HEK293T (cell line): ENCODE measurements around the gene NKG7.

Experiments used
- CTCF ChIA-PET: fragments of 350-600 bp; formaldehyde crosslinking; extraction: SDS; loops from one replicate; lab custom pipeline; 2021; ENCODE audit warnings: antibody characterized with exemption, inconsistent platforms; lab: Yijun Ruan, JAX
- POLR2A ChIA-PET: fragments of 350-600 bp; formaldehyde crosslinking; extraction: SDS; loops from one replicate; lab custom pipeline; 2020; ENCODE audit warnings: antibody characterized with exemption, inconsistent platforms; lab: Yijun Ruan, JAX
- DNase-seq: peaks from one replicate; pipeline ENCODE4 v3.0.0; 2012; ENCODE audit warnings: mixed read lengths; ENCODE audit errors: extremely low spot score
- ARNT ChIP-seq: fragments of 450-650 bp; IDR thresholded peaks from 2 replicates; pipeline ENCODE4 v1.6.1; 2017; ENCODE audit warnings: mild to moderate bottlenecking
- BHLHE40 ChIP-seq: fragments of 450-650 bp; IDR thresholded peaks from 2 replicates; pipeline ENCODE4 v1.6.1; 2016; ENCODE audit warnings: mild to moderate bottlenecking, moderate library complexity, borderline replicate concordance
- CTBP1 ChIP-seq: fragments of 450-650 bp; IDR thresholded peaks from 2 replicates; pipeline ENCODE4 v1.6.1; 2016; ENCODE audit warnings: borderline replicate concordance
- ELF4 ChIP-seq: fragments of 450-650 bp; IDR thresholded peaks from 2 replicates; pipeline ENCODE4 v1.6.1; 2017; ENCODE audit warnings: antibody characterized with exemption
- FOXA1 ChIP-seq: fragments of 450-650 bp; IDR thresholded peaks from 2 replicates; pipeline ENCODE4 v1.6.1; 2016; ENCODE audit warnings: mild to moderate bottlenecking
- FOXK2 ChIP-seq: fragments of 450-650 bp; IDR thresholded peaks from 2 replicates; pipeline ENCODE4 v1.6.1; 2016; ENCODE audit warnings: mild to moderate bottlenecking
- FOXM1 ChIP-seq: fragments of 450-650 bp; IDR thresholded peaks from 2 replicates; pipeline ENCODE4 v1.6.1; 2017; ENCODE audit warnings: mild to moderate bottlenecking, borderline replicate concordance
- HDGF ChIP-seq: fragments of 450-650 bp; IDR thresholded peaks from 2 replicates; pipeline ENCODE4 v1.6.1; 2017; ENCODE audit warnings: antibody characterized with exemption, borderline replicate concordance
- L3MBTL2 ChIP-seq: fragments of 450-650 bp; conservative IDR thresholded peaks from 2 replicates; pipeline ENCODE4 v1.6.1; 2016; ENCODE audit warnings: mild to moderate bottlenecking
- LEF1 ChIP-seq: fragments of 450-650 bp; IDR thresholded peaks from 2 replicates; pipeline ENCODE4 v1.6.1; 2017; ENCODE audit warnings: mild to moderate bottlenecking, borderline replicate concordance
- NFRKB ChIP-seq: fragments of 450-650 bp; IDR thresholded peaks from 2 replicates; pipeline ENCODE4 v1.6.1; 2016; ENCODE audit warnings: mild to moderate bottlenecking, moderate library complexity
- PKNOX1 ChIP-seq: fragments of 450-650 bp; IDR thresholded peaks from 2 replicates; pipeline ENCODE4 v1.6.1; 2016
- SP1 ChIP-seq: fragments of 450-650 bp; IDR thresholded peaks from 2 replicates; pipeline ENCODE4 v1.6.1; 2017
- SUZ12 ChIP-seq: fragments of 450-650 bp; IDR thresholded peaks from 2 replicates; pipeline ENCODE4 v1.6.1; 2016; ENCODE audit warnings: mild to moderate bottlenecking
- TARDBP ChIP-seq: fragments of 450-650 bp; IDR thresholded peaks from 2 replicates; pipeline ENCODE4 v1.6.1; 2016
- ZNF384 ChIP-seq: fragments of 450-650 bp; IDR thresholded peaks from 2 replicates; pipeline ENCODE4 v1.6.1; 2016

The NKG7 gene

GRCh38 chr19:51339313-51339686 lies 33.2 kb downstream of the NKG7 start:
- ChIA-PET CTCF (interaction anchor here (0.6 to 1.1 kb wide), 2 partner anchors 27 to 42 kb away, joined by 3 to 6 read pairs; partner anchors contain the start of gene ETFB), POLR2A (interaction anchor here (0.5 to 5.9 kb wide), 7 partner anchors 10 to 55 kb away, joined by 3 to 40 read pairs (median 5); partner anchors contain the start of gene ETFB)
- no peak for DNase-seq
- TF ChIP-seq CTBP1 (no peak), ELF4 (no peak), FOXK2 (no peak), BHLHE40 (no peak), NFRKB (no peak), ARNT (no peak), L3MBTL2 (no peak), SUZ12 (no peak), FOXM1 (no peak), LEF1 (no peak), TARDBP (no peak), HDGF (no peak), SP1 (no peak), ZNF384 (no peak), FOXA1 (no peak), PKNOX1 (no peak)

GRCh38 chr19:51338563-51339312 lies 33.7 kb downstream of the NKG7 start:
- DNase-seq: peak; percentile 82
- POLR2A ChIA-PET: interaction anchor here (1.0 to 5.9 kb wide), 5 partner anchors 27 to 56 kb away, joined by 3 to 40 read pairs (median 5); partner anchors contain the start of gene ETFB
- CTCF ChIA-PET: interaction anchor here (0.6 to 1.1 kb wide), 2 partner anchors 10 to 42 kb away, joined by 3 read pairs; no protein-coding TSS in a partner anchor
- TF ChIP-seq L3MBTL2 (peak; percentile 61), NFRKB (no peak)

- CTCF ChIA-PET: interaction anchor here (0.6 kb wide), 2 partner anchors 9 to 40 kb away, joined by 3 to 4 read pairs; no protein-coding TSS in a partner anchor
- POLR2A ChIA-PET: interaction anchor here (1.0 kb wide), 1 partner anchor 57 kb away, joined by 3 read pairs; no protein-coding TSS in a partner anchor
- TF ChIP-seq SP1 (no peak), TARDBP (no peak)
- no peak for DNase-seq
These were observed 34.4 kb downstream of the NKG7 start for GRCh38 chr19:51337861-51338562.

- TF ChIP-seq CTBP1 (no peak), FOXA1 (no peak), ZNF384 (no peak)
- no peak for DNase-seq
- POLR2A ChIA-PET: interaction anchor here (1.0 kb wide), 1 partner anchor 58 kb away, joined by 3 read pairs; no protein-coding TSS in a partner anchor
- CTCF ChIA-PET: interaction anchor here (0.6 kb wide), 1 partner anchor 41 kb away, joined by 4 read pairs; no protein-coding TSS in a partner anchor
These were observed 35.2 kb downstream of the NKG7 start for GRCh38 chr19:51337141-51337860.

GRCh38 chr19:51333836-51334460 lies 38.5 kb downstream of the NKG7 start:
- no peak for DNase-seq
- no peak for TF ChIP-seq ELF4
- TF ChIP-seq BHLHE40: no peak
- no peak for TF ChIP-seq SUZ12
- no peak for TF ChIP-seq TARDBP
- TF ChIP-seq FOXM1: no peak
- TF ChIP-seq LEF1: no peak
- TF ChIP-seq HDGF: no peak
- TF ChIP-seq CTBP1: no peak
- no peak for TF ChIP-seq ARNT
- no peak for TF ChIP-seq FOXA1
- ChIA-PET CTCF (no interaction called here), POLR2A (no interaction called here)

- TF ChIP-seq FOXA1 (no peak), SUZ12 (no peak), ARNT (no peak), PKNOX1 (no peak), ELF4 (no peak), CTBP1 (no peak), HDGF (no peak), FOXM1 (no peak), TARDBP (no peak), SP1 (no peak), LEF1 (no peak), BHLHE40 (no peak), FOXK2 (no peak), NFRKB (no peak)
- ChIA-PET POLR2A (no interaction called here), CTCF (no interaction called here)
- DNase-seq: no peak
These were observed 40.7 kb downstream of the NKG7 start for GRCh38 chr19:51331716-51332115.
